Activated CD4-positive, alpha-beta T cell treated with anti-CD3 and anti-CD28 coated beads, Interleukin-2, Interleukin-4, amounts not matched to agents 100 ng/mL and 50 ng/mL, durations not matched to agents 16 hours and 8 hours (primary cell): ENCODE measurements around the gene ZBTB39.
"Not testable (repeated sequence)": the region's sequence is repeated elsewhere in the genome, so short reads cannot be mapped to it uniquely, and the experiment has no call there.

Experiments
- DNase-seq: peaks from one replicate; pipeline ENCODE4 v3.0.0-alpha.2; 2020; ENCODE audit warnings: low spot score

The ZBTB39 gene

GRCh38 chr12:57005980-57006808 lies at the start of gene ZBTB39:
TSS of gene ZBTB39 (minus strand) at chr12:57006546. CDS start at chr12:57004917, 1,629 bp downstream.
- DNase-seq = peak; percentile 67

GRCh38 chr12:57055824-57056223 lies 49.5 kb upstream of the ZBTB39 start:
- DNase-seq = no peak

- DNase-seq = not testable (repeated sequence)
These were observed 47.6 kb upstream of the ZBTB39 start for GRCh38 chr12:57053901-57054300.

DNA sequence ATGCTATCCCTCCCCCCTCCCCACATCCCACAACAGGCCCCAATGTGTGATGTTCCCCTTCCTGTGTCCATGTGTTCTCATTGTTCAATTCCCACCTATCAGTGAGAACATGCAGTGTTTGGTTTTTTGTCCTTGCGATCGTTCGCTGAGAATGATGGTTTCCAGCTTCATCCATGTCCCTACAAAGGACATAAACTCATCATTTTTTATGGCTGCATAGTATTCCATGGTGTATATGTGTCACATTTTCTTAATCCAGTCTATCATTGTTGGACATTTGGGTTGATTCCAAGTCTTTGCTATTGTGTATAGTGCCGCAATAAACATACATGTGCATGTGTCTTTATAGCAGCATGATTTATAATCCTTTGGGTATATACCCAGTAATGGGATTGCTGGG lies 46.8 kb upstream of the ZBTB39 start:
- not testable (repeated sequence) for DNase-seq

GRCh38 chr12:57051011-57051410 lies 44.7 kb upstream of the ZBTB39 start:
- DNase-seq = no peak

GRCh38 chr12:57049890-57050289 lies 43.5 kb upstream of the ZBTB39 start, which contains the start of gene MYO1A:
TSS of gene MYO1A (minus strand) at chr12:57050129. CDS start at chr12:57048323, 1,806 bp downstream.
- no peak for DNase-seq

GRCh38 chr12:57049119-57049446 lies 42.7 kb upstream of the ZBTB39 start:
- DNase-seq = no peak

- no peak for DNase-seq
These were observed 42.2 kb upstream of the ZBTB39 start for GRCh38 chr12:57048423-57049118.

DNA sequence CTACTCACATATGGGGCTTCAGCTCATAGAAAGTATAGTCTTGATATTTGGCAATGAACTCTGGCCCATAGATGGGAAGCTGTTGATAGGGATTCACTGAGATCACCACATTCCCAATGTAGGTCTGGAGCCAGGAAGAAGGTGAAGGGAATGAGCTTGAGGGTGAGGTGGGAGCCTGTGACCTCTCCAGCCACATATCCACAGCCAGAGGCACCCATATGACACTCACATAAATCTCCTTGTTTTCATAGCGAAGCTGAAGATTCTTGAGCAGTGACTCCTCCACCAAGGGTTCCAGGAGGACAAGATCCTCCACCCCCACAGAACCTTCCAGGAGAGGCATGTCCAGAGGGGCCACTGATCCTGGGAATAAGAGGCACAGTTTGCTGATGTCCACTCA lies 41.6 kb upstream of the ZBTB39 start:
- no peak for DNase-seq

DNA sequence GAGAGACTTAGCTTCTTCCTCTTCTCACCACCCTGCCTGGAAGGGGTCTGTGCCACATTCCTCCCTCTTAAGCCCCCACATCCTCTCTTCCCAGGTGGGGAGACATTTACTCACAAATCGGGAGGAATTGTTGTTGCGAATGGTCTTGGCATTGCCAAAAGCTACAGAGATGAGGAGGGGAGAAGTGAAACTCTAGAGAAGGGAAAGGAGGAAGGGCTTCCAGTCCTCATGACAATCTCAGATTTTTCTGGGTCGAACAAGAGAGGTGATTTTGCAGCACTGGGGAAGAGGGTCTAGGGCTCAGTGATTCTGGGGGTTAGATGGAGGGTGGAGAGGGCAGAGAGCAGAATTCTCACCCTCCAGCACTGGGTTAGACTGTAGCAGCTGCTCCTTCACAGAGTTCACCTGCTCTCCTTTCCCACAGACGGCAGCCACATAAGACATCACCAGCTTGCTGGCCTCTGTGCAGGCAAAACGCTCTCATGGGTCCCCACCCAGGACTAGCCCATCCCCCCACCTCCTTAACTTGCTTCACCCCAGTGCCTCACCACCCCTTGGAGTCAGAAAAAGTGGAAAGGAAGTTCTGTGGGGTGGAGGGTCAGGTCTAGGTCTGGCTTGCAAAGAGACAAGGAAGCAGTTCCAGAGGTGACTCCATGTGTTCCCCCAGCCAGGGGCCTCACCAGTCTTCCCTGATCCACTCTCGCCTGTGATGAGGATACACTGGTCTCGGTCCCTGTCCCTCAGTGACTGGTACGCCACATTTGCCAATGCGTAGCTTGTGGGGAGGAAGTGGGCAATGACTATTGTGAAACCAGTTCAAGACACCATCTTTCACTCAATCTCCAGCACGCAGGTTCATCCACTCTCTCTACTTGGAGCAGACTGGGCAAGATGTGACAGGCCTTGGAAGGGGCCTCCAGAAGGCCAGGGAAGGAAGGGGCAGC lies 40.9 kb upstream of the ZBTB39 start:
- DNase-seq = peak; percentile 73

DNA sequence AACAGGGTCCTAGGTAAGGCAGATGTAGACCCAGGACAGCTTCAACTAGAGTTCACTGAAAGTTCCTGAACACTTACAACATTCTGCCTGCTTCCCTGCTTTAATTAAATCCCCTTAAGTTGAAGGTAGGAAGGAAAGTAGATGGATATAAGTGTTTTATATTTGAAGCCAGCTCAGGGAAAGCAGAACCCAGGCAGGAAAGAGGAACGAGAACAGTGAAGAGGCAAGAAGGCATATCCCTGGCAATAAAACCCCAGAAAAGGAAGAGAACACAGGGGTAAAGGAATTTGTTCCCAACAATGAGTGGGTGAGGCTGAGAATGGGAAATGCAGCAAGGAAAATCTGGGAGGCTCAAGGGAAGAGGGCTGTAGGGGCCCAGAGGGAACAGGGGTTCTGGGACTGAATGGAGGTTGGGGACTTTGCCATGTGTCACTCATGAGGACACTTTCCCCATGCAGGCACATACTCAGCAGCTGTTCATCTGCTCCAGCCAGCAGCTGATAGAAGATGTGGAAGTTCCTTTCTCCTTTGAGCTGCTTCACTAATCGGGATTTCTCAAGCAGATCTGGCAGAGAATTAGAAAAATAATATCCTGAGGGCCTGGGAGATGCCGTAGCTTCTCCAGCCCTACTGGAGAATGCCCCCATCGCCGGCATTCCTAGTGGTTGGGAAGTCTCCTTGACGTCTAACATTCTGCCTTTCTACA lies 39.9 kb upstream of the ZBTB39 start:
- DNase-seq = no peak

- no peak for DNase-seq
These were observed 38.5 kb upstream of the ZBTB39 start for GRCh38 chr12:57044889-57045288.

DNA sequence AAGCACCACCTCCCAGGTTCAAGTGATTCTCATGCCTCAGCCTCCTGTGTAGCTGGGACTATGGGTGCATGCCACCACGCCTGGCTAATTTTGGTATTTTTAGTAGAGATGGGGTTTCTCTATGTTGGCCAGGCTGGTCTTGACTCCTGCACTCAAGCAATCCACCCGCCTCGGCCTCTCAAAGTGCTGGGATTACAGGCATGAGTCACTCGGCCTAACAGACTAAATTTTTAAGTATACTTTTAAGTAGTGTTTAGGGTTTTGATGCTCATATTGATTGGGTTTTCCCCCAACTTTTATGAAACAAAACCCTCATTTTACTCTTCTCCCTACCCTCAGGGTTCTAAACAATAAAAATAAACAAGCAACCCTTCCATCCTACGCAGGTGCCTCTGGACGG lies 38.1 kb upstream of the ZBTB39 start:
- no peak for DNase-seq

- DNase-seq = no peak
These were observed 36.3 kb upstream of the ZBTB39 start for GRCh38 chr12:57042695-57043094.

DNA sequence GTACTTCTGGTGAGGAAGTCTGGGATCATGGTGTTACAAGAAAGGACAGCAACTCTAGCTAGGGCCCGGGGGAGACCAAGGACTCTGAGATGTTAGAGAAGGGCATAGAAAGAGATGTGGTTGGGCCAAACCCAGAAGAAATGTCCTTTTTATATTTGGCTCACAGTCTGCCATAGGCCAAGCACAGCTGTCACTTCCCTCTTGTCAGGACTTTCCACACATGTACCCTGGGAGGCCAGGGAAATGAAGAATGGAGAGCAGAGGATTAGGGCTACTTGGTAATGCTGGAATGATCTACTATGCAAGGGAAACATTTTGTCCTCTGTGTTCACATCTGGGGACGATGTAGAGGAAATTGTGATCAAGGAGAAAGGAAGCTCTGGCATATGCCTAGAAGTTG lies 34.4 kb upstream of the ZBTB39 start:
- no peak for DNase-seq

- no peak for DNase-seq
These were observed 33.9 kb upstream of the ZBTB39 start for GRCh38 chr12:57040211-57040610.

DNA sequence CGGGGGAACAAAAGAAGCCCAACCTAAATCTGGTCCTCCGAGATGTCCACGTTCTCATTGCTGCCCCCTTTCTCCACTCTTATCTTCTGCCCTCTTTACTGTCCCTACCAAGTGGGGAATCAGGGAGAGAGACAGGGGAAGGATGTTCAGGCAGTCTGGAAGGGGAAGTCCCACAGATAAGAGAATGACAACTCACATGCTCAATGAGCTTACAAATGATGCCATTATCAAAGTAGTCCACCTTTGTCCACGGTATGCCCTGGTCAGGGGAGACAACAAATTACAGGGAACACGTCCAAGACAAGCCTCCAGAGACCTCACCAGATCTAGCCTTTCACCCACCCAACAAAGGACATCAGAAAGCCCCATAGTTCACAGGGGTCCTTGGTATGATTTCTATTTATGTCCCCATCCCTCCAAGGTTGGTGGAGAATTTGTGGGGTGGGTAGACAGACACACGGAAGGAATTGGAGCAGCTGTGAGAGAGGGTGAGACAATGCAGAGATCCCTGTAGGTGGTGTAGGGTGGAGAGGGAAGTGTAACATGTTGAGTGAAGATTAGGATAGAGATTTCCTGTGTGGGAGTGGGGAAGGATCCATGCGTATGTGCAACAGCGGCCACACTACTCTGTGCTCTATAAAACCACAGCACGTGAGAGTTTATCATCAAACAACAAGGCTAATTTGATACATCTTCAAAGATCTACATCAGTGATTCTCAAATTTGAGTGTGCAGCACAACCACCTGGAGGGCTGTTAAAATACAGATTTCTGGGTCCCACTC lies 32.9 kb upstream of the ZBTB39 start:
- DNase-seq = no peak

GRCh38 chr12:57037264-57037663 lies 30.9 kb upstream of the ZBTB39 start:
- no peak for DNase-seq

DNA sequence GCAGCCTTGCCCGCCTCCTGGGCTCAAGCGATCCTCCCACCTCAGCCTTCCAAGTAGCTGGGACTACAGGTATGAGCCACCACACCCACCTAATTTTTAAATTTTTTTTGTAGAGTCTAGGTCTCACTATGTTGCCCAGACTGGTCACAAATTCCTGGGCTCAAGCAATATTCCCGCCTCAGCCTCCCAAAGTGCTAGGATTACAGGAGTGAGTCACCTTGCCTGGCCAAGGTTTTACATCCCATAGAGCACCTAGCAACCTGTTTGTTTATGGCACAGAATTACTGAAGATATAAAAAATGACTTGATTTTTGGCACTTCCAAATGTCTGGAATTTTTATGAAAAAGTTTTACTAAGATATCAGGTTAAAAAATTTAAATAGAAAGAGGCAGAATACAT lies 27.1 kb upstream of the ZBTB39 start:
- DNase-seq = no peak

DNA sequence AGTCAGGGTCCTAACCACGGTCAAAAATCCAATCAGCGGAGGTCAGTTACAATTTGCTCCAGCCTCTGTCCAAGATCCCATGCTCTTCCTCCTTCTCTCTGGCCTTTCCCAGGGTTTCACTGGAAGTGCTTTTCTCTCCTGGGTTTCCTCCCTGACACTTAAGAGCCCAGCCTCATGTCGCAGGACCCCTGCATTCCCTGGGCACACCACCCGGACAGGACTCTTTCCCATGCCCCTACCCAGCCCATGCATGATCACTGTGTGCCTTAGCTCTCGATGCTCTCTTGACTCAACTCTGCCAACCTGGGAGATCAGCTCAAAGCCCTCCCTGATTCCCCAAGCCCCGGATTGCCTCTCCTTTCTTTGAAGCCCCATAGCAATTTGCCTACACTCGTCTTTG lies 25.4 kb upstream of the ZBTB39 start:
- DNase-seq = no peak

DNA sequence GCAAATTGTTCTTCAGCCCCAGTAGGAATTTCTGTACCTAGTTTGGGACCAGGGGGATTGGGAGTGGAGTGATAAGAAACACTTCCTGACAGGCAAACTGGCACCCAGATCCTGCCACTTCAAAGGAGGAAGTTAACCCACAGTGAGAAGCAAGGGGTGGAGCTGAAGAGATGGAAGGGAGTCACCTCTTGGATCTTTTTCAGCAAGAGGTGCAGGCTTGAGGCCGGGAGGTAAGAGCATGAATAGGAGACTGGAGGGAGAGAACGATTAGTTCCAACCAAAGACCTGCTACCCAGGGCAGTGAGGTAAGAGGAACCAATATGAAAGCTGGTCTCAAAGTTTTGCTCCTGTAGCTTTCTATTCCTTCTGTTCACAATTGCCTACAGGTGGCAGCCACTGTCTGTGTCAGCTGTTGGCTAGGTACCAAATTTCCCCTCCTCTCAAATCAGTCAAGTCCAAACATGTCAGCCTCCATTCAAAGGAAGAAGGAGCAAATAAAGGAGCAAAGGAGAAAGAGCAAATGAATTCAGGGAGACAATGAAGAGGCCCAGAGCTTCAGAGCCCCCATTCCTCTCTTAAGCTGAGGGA lies 24.9 kb upstream of the ZBTB39 start:
- no peak for DNase-seq
